Type B pancreatic cell (in vitro differentiated cells): Measurements from ENCODE around the gene SSH2. TPM values are rescaled to one million over a fixed set of nuclear protein-coding genes. Genes with fewer than 3 reads are reported as not detected.
"Not testable (repeated sequence)": the region's sequence is repeated elsewhere in the genome, so short reads cannot be mapped to it uniquely, and the experiment has no call there.

Experiments used
- DNase-seq: peaks from one replicate; pipeline ENCODE4 v3.0.0; 2021; ENCODE audit warnings: mixed read lengths; ENCODE audit not compliant: unreplicated experiment; ENCODE audit errors: extremely low spot score
- H3K27ac Mint-ChIP-seq: 2 replicates; pipeline ENCODE4 v1.8.0; 2021; ENCODE audit warnings: mild to moderate bottlenecking, mixed read lengths
- H3K27me3 Mint-ChIP-seq: 2 replicates; pipeline ENCODE4 v1.8.0; 2021; ENCODE audit warnings: mixed read lengths
- H3K36me3 Mint-ChIP-seq: 2 replicates; pipeline ENCODE4 v1.8.0; 2021; ENCODE audit warnings: mixed read lengths
- H3K4me1 Mint-ChIP-seq: one replicate; pipeline ENCODE4 v1.8.0; 2021; ENCODE audit warnings: mixed read lengths; ENCODE audit not compliant: unreplicated experiment
- H3K4me3 Mint-ChIP-seq: 2 replicates; pipeline ENCODE4 v1.8.0; 2021; ENCODE audit warnings: mild to moderate bottlenecking, mixed read lengths
- H3K9me3 Mint-ChIP-seq: 2 replicates; pipeline ENCODE4 v1.8.0; 2021; ENCODE audit warnings: mixed read lengths
- CTCF ChIP-seq: fragments of 200-600 bp; sonication (generic); conservative IDR thresholded peaks from 2 replicates; pipeline ENCODE4 v1.5.0; 2021; ENCODE audit warnings: antibody characterized with exemption, mild to moderate bottlenecking
- total RNA-seq: library from RNA; stranded (reverse); gene quantifications from 2 replicates; pipeline ENCODE4 v1.2.1, GENCODE V29; 2021; ENCODE audit warnings: low replicate concordance

The SSH2 gene
- total RNA-seq, 1 donor from 2014 or later = 23.8 TPM

- H3K27me3 Mint-ChIP-seq = no peaks in the 10 kb centered on the region
- H3K4me3 Mint-ChIP-seq = no peak overlapping the region
- peaks cover 10% of the 10 kb centered on the region for H3K9me3 Mint-ChIP-seq
- no peak for DNase-seq
- no peaks in the 10 kb centered on the region for H3K4me1 Mint-ChIP-seq
- peaks cover 11% of the 10 kb centered on the region for H3K36me3 Mint-ChIP-seq
- no peak for TF ChIP-seq CTCF
- peak overlapping the region; percentile 73 for H3K27ac Mint-ChIP-seq
These were observed 20.6 kb downstream of the SSH2 start for GRCh38 chr17:29909236-29910003.

GRCh38 chr17:29906969-29907368 is 23.1 kb downstream of the SSH2 start:
- peaks cover 10% of the 10 kb centered on the region for H3K9me3 Mint-ChIP-seq
- TF ChIP-seq CTCF = no peak
- H3K4me3 Mint-ChIP-seq = no peak overlapping the region
- no peak for DNase-seq
- H3K4me1 Mint-ChIP-seq = no peaks in the 10 kb centered on the region
- H3K36me3 Mint-ChIP-seq = peaks cover 11% of the 10 kb centered on the region
- no peaks in the 10 kb centered on the region for H3K27me3 Mint-ChIP-seq
- no peak overlapping the region for H3K27ac Mint-ChIP-seq

- H3K27me3 Mint-ChIP-seq = no peaks in the 10 kb centered on the region
- H3K9me3 Mint-ChIP-seq = peaks cover 10% of the 10 kb centered on the region
- TF ChIP-seq CTCF = no peak
- no peaks in the 10 kb centered on the region for H3K4me1 Mint-ChIP-seq
- no peak overlapping the region for H3K27ac Mint-ChIP-seq
- peaks cover 11% of the 10 kb centered on the region for H3K36me3 Mint-ChIP-seq
- no peak overlapping the region for H3K4me3 Mint-ChIP-seq
- DNase-seq = no peak
These were observed 24.2 kb downstream of the SSH2 start for GRCh38 chr17:29905879-29906167.

- Mint-ChIP-seq H3K4me1 (no peaks in the 10 kb centered on the region), H3K36me3 (peaks cover 11% of the 10 kb centered on the region), H3K27ac (no peak overlapping the region), H3K27me3 (no peaks in the 10 kb centered on the region), H3K4me3 (no peak overlapping the region), H3K9me3 (peaks cover 10% of the 10 kb centered on the region)
- no peak for TF ChIP-seq CTCF
- DNase-seq = no peak
These were observed 24.7 kb downstream of the SSH2 start for GRCh38 chr17:29905086-29905878.

GRCh38 chr17:29903471-29903870 is 26.6 kb downstream of the SSH2 start:
- DNase-seq = no peak
- H3K36me3 Mint-ChIP-seq = peaks cover 8% of the 10 kb centered on the region
- H3K27ac Mint-ChIP-seq = no peak overlapping the region
- no peaks in the 10 kb centered on the region for H3K27me3 Mint-ChIP-seq
- no peaks in the 10 kb centered on the region for H3K4me1 Mint-ChIP-seq
- peaks cover 10% of the 10 kb centered on the region for H3K9me3 Mint-ChIP-seq
- TF ChIP-seq CTCF = no peak
- no peak overlapping the region for H3K4me3 Mint-ChIP-seq

- not testable (repeated sequence) for H3K4me3 Mint-ChIP-seq, H3K27ac Mint-ChIP-seq, DNase-seq, H3K4me1 Mint-ChIP-seq, H3K36me3 Mint-ChIP-seq, H3K27me3 Mint-ChIP-seq, H3K9me3 Mint-ChIP-seq
These were observed 32.9 kb downstream of the SSH2 start for GRCh38 chr17:29897136-29897535.
